Subcutaneous abdominal adipose tissue (tissue), 5 donors: ENCODE data around the gene RRP36.

ENCODE experiments used
- H3K27ac ChIP-seq: one replicate; pipeline ENCODE4 v1.7.0; 2013; ENCODE audit warnings: low read depth, mild to moderate bottlenecking, inconsistent platforms, low read length, moderate library complexity
- H3K27me3 ChIP-seq, 5 donors: one replicate each; pipeline ENCODE4 v1.7.0; 2013; ENCODE audit warnings: low read length in 5 of 5, inconsistent platforms in 1 of 5; ENCODE audit not compliant: control insufficient read depth in 5 of 5, insufficient read depth in 4 of 5
- H3K36me3 ChIP-seq, 5 donors: one replicate each; pipeline ENCODE4 v1.7.0; 2013; ENCODE audit warnings: low read length in 5 of 5; ENCODE audit not compliant: control insufficient read depth in 5 of 5, insufficient read depth in 5 of 5
- H3K4me1 ChIP-seq, 5 donors: one replicate each; pipeline ENCODE4 v1.7.0; 2013; ENCODE audit warnings: low read length in 5 of 5, mild to moderate bottlenecking in 3 of 5, moderate library complexity in 1 of 5; ENCODE audit not compliant: control insufficient read depth in 5 of 5, insufficient read depth in 5 of 5
- H3K4me3 ChIP-seq, 5 donors: one replicate each; pipeline ENCODE4 v1.7.0; 2013; ENCODE audit warnings: low read length in 5 of 5, low read depth in 1 of 5
- H3K9ac ChIP-seq, 5 donors: one replicate each; pipeline ENCODE4 v1.7.0; 2013; ENCODE audit warnings: low read length in 5 of 5, mild to moderate bottlenecking in 4 of 5, moderate library complexity in 3 of 5
- H3K9me3 ChIP-seq, 5 donors: one replicate each; pipeline ENCODE4 v1.7.0; 2013; ENCODE audit warnings: low read length in 5 of 5; ENCODE audit not compliant: control insufficient read depth in 5 of 5
- donor health status: healthy.
- donor health status: healthy.
- donor health status: healthy.
- donor health status: healthy.
- donor health status: healthy.

Gene RRP36

DNA sequence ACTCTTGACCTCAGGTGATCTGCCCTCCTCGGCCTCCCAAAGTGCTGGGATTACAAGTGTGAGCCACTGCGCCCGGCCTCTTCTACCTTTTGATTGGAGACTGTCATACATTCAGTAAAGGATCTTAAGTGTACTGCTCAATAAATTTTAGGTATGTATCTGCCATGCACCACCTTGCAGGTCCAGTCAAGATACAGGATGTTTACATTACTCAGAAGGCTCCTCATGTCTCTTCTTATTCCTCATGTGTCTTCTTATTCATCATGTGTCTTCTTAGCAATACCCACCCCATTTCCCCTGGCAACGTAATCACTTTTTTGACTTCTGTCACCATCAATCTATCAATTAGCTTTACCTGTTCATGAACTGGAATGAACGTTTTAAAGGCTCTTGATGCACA lies 15.6 kb upstream of the RRP36 start:
- no peak overlapping the region for H3K27ac ChIP-seq
- H3K4me3 ChIP-seq: no peak overlapping the region
- H3K9me3 ChIP-seq: no peaks in the 10 kb centered on the region
- H3K36me3 ChIP-seq: peaks cover 0 to 51% (median 47%) of the 10 kb centered on the region in 5 donors
- H3K27me3 ChIP-seq: no peaks in the 10 kb centered on the region
- no peak overlapping the region for H3K9ac ChIP-seq
- no peaks in the 10 kb centered on the region for H3K4me1 ChIP-seq

DNA sequence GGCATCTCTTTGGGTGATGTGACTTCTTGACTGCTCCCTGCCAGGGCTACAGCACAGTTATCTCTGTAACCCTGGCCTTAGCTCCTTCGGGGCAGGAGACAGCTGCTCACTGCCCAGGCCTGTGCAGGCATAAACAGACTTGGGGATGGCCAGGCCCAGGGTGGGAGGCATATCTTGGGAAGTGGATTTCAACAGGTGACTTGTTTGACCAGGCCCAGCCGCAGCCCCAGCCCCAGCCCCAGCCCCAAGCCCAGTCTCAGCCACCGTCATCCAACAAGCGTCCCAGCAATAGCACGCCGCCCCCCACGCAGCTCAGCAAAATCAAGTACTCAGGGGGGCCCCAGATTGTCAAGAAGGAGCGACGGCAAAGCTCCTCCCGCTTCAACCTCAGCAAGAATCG lies 15.2 kb upstream of the RRP36 start:
- Histone ChIP-seq H3K36me3 (peaks cover 0 to 55% (median 51%) of the 10 kb centered on the region in 5 donors), H3K4me1 (no peaks in the 10 kb centered on the region), H3K9ac (peak overlapping the region in 1 of 5 donors; percentile 18), H3K27ac (no peak overlapping the region), H3K27me3 (no peaks in the 10 kb centered on the region), H3K9me3 (no peaks in the 10 kb centered on the region), H3K4me3 (no peak overlapping the region)

GRCh38 chr6:43007126-43007525 lies 14.3 kb upstream of the RRP36 start:
- H3K36me3 ChIP-seq: peaks cover 0 to 63% (median 58%) of the 10 kb centered on the region in 5 donors
- H3K27me3 ChIP-seq: no peaks in the 10 kb centered on the region
- H3K4me1 ChIP-seq: no peaks in the 10 kb centered on the region
- H3K4me3 ChIP-seq: no peak overlapping the region
- no peak overlapping the region for H3K9ac ChIP-seq
- no peaks in the 10 kb centered on the region for H3K9me3 ChIP-seq
- H3K27ac ChIP-seq: no peak overlapping the region

DNA sequence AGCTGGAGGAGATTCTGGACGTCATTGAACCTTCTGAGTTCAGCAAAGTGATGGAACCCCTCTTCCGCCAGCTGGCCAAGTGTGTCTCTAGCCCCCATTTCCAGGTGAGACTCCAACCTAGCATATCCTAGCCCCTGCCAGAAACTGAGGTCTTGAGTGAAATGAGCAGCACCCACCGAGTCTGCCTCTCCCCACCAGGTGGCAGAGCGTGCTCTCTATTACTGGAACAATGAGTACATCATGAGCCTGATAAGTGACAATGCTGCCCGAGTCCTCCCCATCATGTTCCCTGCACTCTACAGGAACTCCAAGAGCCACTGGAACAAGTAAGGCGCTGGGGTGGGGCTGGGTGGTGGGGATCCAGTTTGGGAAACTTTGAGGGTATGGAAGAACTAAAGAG lies 12.3 kb upstream of the RRP36 start:
- H3K9ac ChIP-seq: no peak overlapping the region
- no peaks in the 10 kb centered on the region for H3K9me3 ChIP-seq

GRCh38 chr6:43011207-43011606 lies 10.2 kb upstream of the RRP36 start:
- Histone ChIP-seq H3K4me3 (no peak overlapping the region), H3K36me3 (peaks cover 0 to 62% (median 57%) of the 10 kb centered on the region in 5 donors), H3K27ac (no peak overlapping the region), H3K4me1 (peaks cover 10 to 32% (median 31%) of the 10 kb centered on the region in 5 donors), H3K27me3 (no peaks in the 10 kb centered on the region), H3K9ac (no peak overlapping the region), H3K9me3 (no peaks in the 10 kb centered on the region)

More for the DNA sequence above, 12.3 kb upstream of the RRP36 start:
- no peak overlapping the region for H3K27ac ChIP-seq
- H3K36me3 ChIP-seq: peaks cover 0 to 66% (median 61%) of the 10 kb centered on the region in 5 donors
- H3K4me3 ChIP-seq: no peak overlapping the region
- H3K27me3 ChIP-seq: no peaks in the 10 kb centered on the region
- peaks cover 7 to 13% (median 12%) of the 10 kb centered on the region in 5 donors for H3K4me1 ChIP-seq

- H3K4me1 ChIP-seq: peaks cover 16 to 43% (median 42%) of the 10 kb centered on the region in 5 donors
- H3K27me3 ChIP-seq: no peaks in the 10 kb centered on the region
- peaks cover 0 to 54% (median 51%) of the 10 kb centered on the region in 5 donors for H3K36me3 ChIP-seq
- H3K27ac ChIP-seq: no peak overlapping the region
- H3K9ac ChIP-seq: peak overlapping the region in 4 of 5 donors; percentile 69 to 86 (median 82)
- H3K9me3 ChIP-seq: no peaks in the 10 kb centered on the region
- H3K4me3 ChIP-seq: no peak overlapping the region
Measured at GRCh38 chr6:43012364-43012763, 9.1 kb upstream of the RRP36 start.

DNA sequence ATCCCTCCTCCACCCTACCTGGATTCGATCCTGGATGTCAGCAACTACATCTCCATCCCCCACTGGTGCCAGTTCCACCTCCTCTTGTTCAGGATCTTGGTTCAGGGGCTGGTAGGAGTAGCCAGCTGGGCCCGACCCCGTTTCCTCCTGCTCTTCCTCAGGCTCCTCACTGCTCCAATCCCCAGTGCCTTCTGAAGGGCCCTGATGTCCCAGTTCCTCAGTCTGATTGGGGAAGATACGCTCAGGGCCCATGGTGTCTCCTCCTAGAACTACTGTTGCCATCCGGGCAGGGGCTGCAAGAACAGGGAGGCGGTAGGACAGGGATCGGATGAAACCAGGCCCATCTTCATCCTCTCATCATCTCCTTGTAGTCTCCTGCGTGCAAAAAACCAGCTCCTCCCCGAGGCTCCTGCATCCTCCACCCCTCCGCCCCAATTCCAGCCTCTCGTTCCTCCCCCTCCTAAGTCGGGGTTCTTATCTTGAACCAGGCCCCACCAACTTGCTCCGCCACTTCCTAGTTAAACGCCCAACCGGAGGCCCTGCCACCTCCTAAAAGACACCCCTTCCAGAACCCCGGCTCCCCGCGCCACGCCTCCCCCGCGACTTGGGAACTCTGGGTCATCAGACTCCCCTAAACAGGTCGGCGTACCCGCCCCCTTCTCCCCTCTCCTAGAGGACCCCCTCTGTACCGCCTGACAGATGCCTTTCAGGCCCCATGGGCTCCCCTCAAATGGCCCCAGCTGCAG lies 8.2 kb upstream of the RRP36 start:
- Histone ChIP-seq H3K4me3 (peak overlapping the region; percentile 78 to 96 (median 85)), H3K4me1 (peaks cover 16 to 45% (median 42%) of the 10 kb centered on the region in 5 donors), H3K9me3 (no peaks in the 10 kb centered on the region), H3K9ac (peak overlapping the region; percentile 69 to 87 (median 84)), H3K27me3 (no peaks in the 10 kb centered on the region), H3K27ac (peak overlapping the region; percentile 65), H3K36me3 (peaks cover 0 to 54% (median 51%) of the 10 kb centered on the region in 5 donors)

DNA sequence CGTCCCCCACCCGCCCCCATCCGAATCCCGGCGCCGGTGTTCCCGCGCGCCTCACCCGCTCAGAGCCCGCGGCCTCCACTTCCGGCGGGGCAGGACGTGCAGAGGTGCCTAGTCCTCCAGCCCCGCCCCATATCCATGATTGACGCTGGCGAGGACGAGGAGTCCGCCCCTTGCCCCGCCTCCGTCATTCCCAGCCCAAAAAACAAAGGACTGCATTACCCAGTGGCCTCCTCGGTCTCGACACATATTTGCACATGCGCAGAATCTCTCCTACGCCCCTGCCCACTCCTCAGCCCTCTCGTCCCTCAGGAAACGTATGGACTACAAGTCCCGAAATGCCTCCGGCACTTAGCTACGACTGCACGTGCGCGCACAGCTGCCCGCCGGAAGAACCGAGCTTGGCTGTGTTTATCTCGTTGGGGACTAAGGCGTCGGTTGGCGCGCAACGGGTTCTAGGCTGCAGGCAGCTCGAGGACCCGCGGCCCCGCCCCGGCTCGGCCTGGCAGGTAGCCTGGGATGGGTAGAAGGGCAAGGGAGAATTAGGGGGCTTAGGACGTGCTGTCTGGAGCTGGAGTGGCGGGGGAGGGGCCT lies 7.5 kb upstream of the RRP36 start, which contains the start of the genes KLHDC3 and MEA1:
TSS of gene KLHDC3 (plus strand) at position 407 of the 591 bp plus-strand sequence. CDS start 2,944 bp downstream, outside the sequence.
TSS of gene MEA1 (minus strand) at position 104 of the 591 bp plus-strand sequence. CDS start 133 bp downstream, outside the sequence.
- peaks cover 16 to 45% (median 42%) of the 10 kb centered on the region in 5 donors for H3K4me1 ChIP-seq
- no peaks in the 10 kb centered on the region for H3K27me3 ChIP-seq
- H3K4me3 ChIP-seq: peak within 1 kb of the TSS; percentile 78 to 98 (median 96)
- H3K9me3 ChIP-seq: no peaks in the 10 kb centered on the region
- peak within 1 kb of the TSS; percentile 69 to 87 (median 84) for H3K9ac ChIP-seq
- H3K27ac ChIP-seq: peak within 1 kb of the TSS; percentile 70
- H3K36me3 ChIP-seq: peaks cover under 1 to 54% (median 51%) of the 10 kb centered on the region in 5 donors

GRCh38 chr6:43014434-43014909 lies 7.0 kb upstream of the RRP36 start:
- Histone ChIP-seq H3K4me1 (peaks cover 16 to 45% (median 42%) of the 10 kb centered on the region in 5 donors), H3K9ac (peak overlapping the region; percentile 68 to 81 (median 70)), H3K27me3 (no peaks in the 10 kb centered on the region), H3K27ac (peak overlapping the region; percentile 70), H3K9me3 (no peaks in the 10 kb centered on the region), H3K36me3 (peaks cover 6 to 54% (median 51%) of the 10 kb centered on the region in 5 donors), H3K4me3 (peak overlapping the region; percentile 78 to 98 (median 96))
